HCT116 (cell line): Measurements from ENCODE around the gene SLC17A5. TPM values are rescaled to one million over a fixed set of nuclear protein-coding genes. Genes with fewer than 3 reads are reported as not detected.

Source experiments
- ATAC-seq: fragments of 200-7000 bp; cut with Tn5 transposase; 2 replicates; pipeline ENCODE4 v1.9.1; 2020; ENCODE audit warnings: mild to moderate bottlenecking, moderate library complexity
- BruUV-seq: library from RNA; stranded (reverse); fragments of 400-500 nt; replicated peaks from 2 replicates; lab custom pipeline; 2021; lab: Mats Ljungman, UMichigan
- CTCF ChIA-PET: fragments of 300-600 bp; sonication (Branson Sonifier 250); formaldehyde crosslinking; loops from one replicate; lab custom pipeline; 2021; ENCODE audit warnings: antibody characterized with exemption; lab: Charles Lee
- POLR2A ChIA-PET: fragments of 300-600, 350-600 bp; sonication (Branson Sonifier 250); formaldehyde crosslinking; loops from one replicate; lab custom pipeline; 2021; ENCODE audit warnings: antibody characterized with exemption; lab: Charles Lee
- RAD21 ChIA-PET, 2 experiments: fragments of 300-600 bp; sonication (Branson Sonifier 250); formaldehyde crosslinking; loops; one replicate each; lab custom pipeline; 2023; ENCODE audit warnings: low total read pairs in 2 of 2; ENCODE audit not compliant: uncharacterized antibody in 2 of 2, unreplicated experiment in 2 of 2, low non-redundant PET in 1 of 2; lab: Charles Lee
- DNase-seq: peaks from one replicate; pipeline ENCODE4 v3.0.0-alpha.2; 2010; ENCODE audit warnings: low read depth, low spot score
- H2AFZ ChIP-seq: fragments of 200-600 bp; shearing (Covaris generic), sonication (generic); 2 replicates; pipeline ENCODE4 v1.6.1; 2017; ENCODE audit warnings: low read depth, mixed run types, mixed read lengths, antibody characterized with exemption, low read length; ENCODE audit not compliant: poor library complexity, severe bottlenecking
- H3K27ac ChIP-seq: 2 replicates; pipeline ENCODE4 v1.5.1; 2012; ENCODE audit warnings: low read depth, low read length
- H3K27me3 ChIP-seq: fragments of 200-600 bp; sonication (generic); 2 replicates; pipeline ENCODE4 v1.6.1; 2016; ENCODE audit warnings: mixed run types, low read length, mixed read lengths; ENCODE audit not compliant: insufficient read depth
- H3K36me3 ChIP-seq, 2 experiments: fragments of 200-500 bp in 1 of 2; fragments of 200-600 bp in 1 of 2; sonication (Bioruptor generic) in 1 of 2; sonication (generic) in 1 of 2; 2 replicates each; pipeline versions ENCODE4 v1.5.1 to v1.6.1; 2014 to 2016; ENCODE audit warnings: low read length in 2 of 2, inconsistent platforms in 1 of 2, mixed read lengths in 1 of 2, mixed run types in 1 of 2; ENCODE audit not compliant: insufficient read depth in 2 of 2, control insufficient read depth in 1 of 2
- H3K4me1 ChIP-seq, 2 experiments: fragments of 200-600 bp in 1 of 2; sonication (generic) in 1 of 2; 2 replicates each; pipeline versions ENCODE4 v1.5.1 to v1.6.1; 2012 to 2017; ENCODE audit warnings: low read length in 2 of 2, inconsistent platforms in 1 of 2, mild to moderate bottlenecking in 1 of 2, mixed read lengths in 1 of 2, mixed run types in 1 of 2, moderate library complexity in 1 of 2; ENCODE audit not compliant: insufficient read depth in 2 of 2, control insufficient read depth in 1 of 2
- H3K4me2 ChIP-seq: fragments of 200-600 bp; sonication (generic); 2 replicates; pipeline ENCODE4 v1.6.1; 2017; ENCODE audit warnings: mixed run types, low read length, mixed read lengths
- H3K4me3 ChIP-seq, 2 experiments: fragments of 200-600 bp in 1 of 2; sonication (generic) in 1 of 2; replicated peaks in 1 of 2; 2 replicates each; pipeline ENCODE4 v1.5.1; 2011 to 2016; ENCODE audit warnings: low read length in 2 of 2, control low read depth in 1 of 2, low read depth in 1 of 2, mild to moderate bottlenecking in 1 of 2, mixed read lengths in 1 of 2, mixed run types in 1 of 2
- H3K79me2 ChIP-seq: fragments of 200-600 bp; sonication (generic); 2 replicates; pipeline ENCODE4 v1.6.1; 2017; ENCODE audit warnings: mild to moderate bottlenecking, mixed run types, low read length, moderate library complexity, mixed read lengths; ENCODE audit not compliant: insufficient read depth
- H3K9ac ChIP-seq: fragments of 200-600 bp; sonication (generic); 2 replicates; pipeline ENCODE4 v1.6.1; 2016; ENCODE audit warnings: low read length, mixed read lengths
- H3K9me2 ChIP-seq: fragments of 200-600 bp; sonication (generic), shearing (Covaris generic); 2 replicates; pipeline ENCODE4 v1.6.1; 2017; ENCODE audit warnings: mixed run types, mild to moderate bottlenecking, moderate library complexity; ENCODE audit not compliant: insufficient read depth
- H3K9me3 ChIP-seq, 2 experiments: fragments of 200-500 bp in 1 of 2; fragments of 200-600 bp in 1 of 2; sonication (Bioruptor generic) in 1 of 2; sonication (generic) in 1 of 2; 2 replicates each; pipeline ENCODE4 v1.6.1; 2014 to 2017; ENCODE audit warnings: low read length in 2 of 2, mixed read lengths in 2 of 2, inconsistent platforms in 1 of 2, low read depth in 1 of 2, mild to moderate bottlenecking in 1 of 2, mixed run types in 1 of 2, moderate library complexity in 1 of 2; ENCODE audit not compliant: control insufficient read depth in 1 of 2, insufficient read depth in 1 of 2
- H4K20me1 ChIP-seq: fragments of 200-600 bp; sonication (generic), shearing (Covaris generic); 2 replicates; pipeline ENCODE4 v1.6.1; 2017; ENCODE audit warnings: mixed run types, mild to moderate bottlenecking, moderate library complexity; ENCODE audit not compliant: insufficient read depth
- CBX3 ChIP-seq: IDR thresholded peaks from 2 replicates; pipeline ENCODE4 v1.6.1; 2012; ENCODE audit warnings: low read depth
- CEBPB ChIP-seq: IDR thresholded peaks from 2 replicates; pipeline ENCODE4 v1.6.1; 2012; ENCODE audit warnings: low read depth
- EZH2 ChIP-seq: fragments of 200-600 bp; sonication (generic); IDR thresholded peaks from 2 replicates; pipeline ENCODE4 v1.6.1; 2017; ENCODE audit warnings: antibody characterized with exemption, mixed run types
- EZH2phosphoT487 ChIP-seq: fragments of 200-600 bp; IDR thresholded peaks from 2 replicates; pipeline ENCODE4 v1.6.1; 2018; ENCODE audit warnings: antibody characterized with exemption, borderline replicate concordance
- RAD21 ChIP-seq: IDR thresholded peaks from 2 replicates; pipeline ENCODE4 v1.6.1; 2012; ENCODE audit warnings: low read depth, mild to moderate bottlenecking
- SIN3A ChIP-seq: IDR thresholded peaks from 2 replicates; pipeline ENCODE4 v1.6.1; 2012; ENCODE audit warnings: low read depth
- SRF ChIP-seq: IDR thresholded peaks from 2 replicates; pipeline ENCODE4 v1.6.1; 2012; ENCODE audit warnings: low read depth
- YY1 ChIP-seq: IDR thresholded peaks from 2 replicates; pipeline ENCODE4 v1.6.1; 2011; ENCODE audit warnings: low read length, low read depth, moderate library complexity, mild to moderate bottlenecking; ENCODE audit not compliant: insufficient replicate concordance; ENCODE audit errors: extremely low read depth
- ZNF274 ChIP-seq: fragments of 200-500 bp; sonication (Bioruptor generic); IDR thresholded peaks from 2 replicates; pipeline ENCODE4 v1.6.1; 2014; ENCODE audit warnings: mild to moderate bottlenecking, low read depth, low read length, inconsistent platforms
- intact Hi-C: fragments of 100-400 bp; cut with micrococcal nuclease; formaldehyde crosslinking; loops from 2 replicates; pipeline ENCODE4 v1.10.0; 2022
- total RNA-seq: library from RNA; stranded (reverse); gene quantifications from one replicate; pipeline ENCODE4 v1.2.1, GENCODE V29; 2021; ENCODE audit not compliant: unreplicated experiment
- TF ChIP-seq, protein P1 (sequence below), 3 experiments: fragments of 200-600 bp in 1 of 3; sonication (generic) in 1 of 3; IDR thresholded peaks in 2 of 3; conservative IDR thresholded peaks in 1 of 3; 2 replicates each; pipeline ENCODE4 v1.5.1; 2012 to 2017; ENCODE audit warnings: low read depth in 2 of 3, low read length in 2 of 3, antibody characterized with exemption in 1 of 3, borderline replicate concordance in 1 of 3, control low read depth in 1 of 3, mild to moderate bottlenecking in 1 of 3, mixed read lengths in 1 of 3, mixed run types in 1 of 3, moderate library complexity in 1 of 3; ENCODE audit not compliant: insufficient read depth in 1 of 3
- TF ChIP-seq, protein P2 (sequence below): IDR thresholded peaks from 2 replicates; pipeline ENCODE4 v1.6.1; 2012

The SLC17A5 gene
- total RNA-seq, 1 experiment from 2014 or later, result 17.0 TPM

DNA sequence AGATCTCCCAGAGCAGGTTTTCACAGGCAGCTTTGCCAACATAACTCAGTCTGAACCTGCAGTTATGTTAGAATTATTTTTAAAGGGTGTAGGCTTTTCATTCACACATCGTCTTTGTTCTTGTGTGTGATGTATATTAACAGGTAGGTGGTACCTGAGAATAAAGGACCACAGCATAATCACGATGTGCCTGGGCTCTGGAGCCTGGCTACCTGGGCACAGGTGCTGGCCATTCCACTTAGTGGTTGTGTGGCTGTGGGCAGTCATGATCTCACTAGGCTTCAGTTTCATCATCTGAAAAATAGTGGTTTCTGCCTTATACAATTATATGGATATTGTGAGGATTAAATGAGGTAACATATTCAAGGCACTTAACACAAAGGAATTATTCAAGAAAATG lies 48.7 kb upstream of the SLC17A5 start:
- BruUV-seq, result no TSS peak
- peak overlapping the region; percentile 23; the same call in 1 of the 2 replicates for H3K27ac ChIP-seq
- no peak overlapping the region for H3K4me2 ChIP-seq
- CTCF ChIA-PET, result no interaction called here
- DNase-seq (no peak), ATAC-seq (no peak)
- H3K4me3 ChIP-seq, result no peak overlapping the region
- no peak overlapping the region for H2AFZ ChIP-seq
- H3K27me3 ChIP-seq, result no peaks in the 10 kb centered on the region
- H4K20me1 ChIP-seq, result no peaks in the 10 kb centered on the region
- no peaks in the 10 kb centered on the region for H3K9me3 ChIP-seq
- no peak overlapping the region for H3K9ac ChIP-seq
- intact Hi-C loops, result no loop called here
- TF ChIP-seq SRF (no peak), EZH2phosphoT487 (no peak), RAD21 (no peak), ZNF274 (no peak), CEBPB (no peak), YY1 (no peak), CBX3 (no peak), SIN3A (no peak), EZH2 (no peak)
- TF ChIP-seq, protein P1, sequence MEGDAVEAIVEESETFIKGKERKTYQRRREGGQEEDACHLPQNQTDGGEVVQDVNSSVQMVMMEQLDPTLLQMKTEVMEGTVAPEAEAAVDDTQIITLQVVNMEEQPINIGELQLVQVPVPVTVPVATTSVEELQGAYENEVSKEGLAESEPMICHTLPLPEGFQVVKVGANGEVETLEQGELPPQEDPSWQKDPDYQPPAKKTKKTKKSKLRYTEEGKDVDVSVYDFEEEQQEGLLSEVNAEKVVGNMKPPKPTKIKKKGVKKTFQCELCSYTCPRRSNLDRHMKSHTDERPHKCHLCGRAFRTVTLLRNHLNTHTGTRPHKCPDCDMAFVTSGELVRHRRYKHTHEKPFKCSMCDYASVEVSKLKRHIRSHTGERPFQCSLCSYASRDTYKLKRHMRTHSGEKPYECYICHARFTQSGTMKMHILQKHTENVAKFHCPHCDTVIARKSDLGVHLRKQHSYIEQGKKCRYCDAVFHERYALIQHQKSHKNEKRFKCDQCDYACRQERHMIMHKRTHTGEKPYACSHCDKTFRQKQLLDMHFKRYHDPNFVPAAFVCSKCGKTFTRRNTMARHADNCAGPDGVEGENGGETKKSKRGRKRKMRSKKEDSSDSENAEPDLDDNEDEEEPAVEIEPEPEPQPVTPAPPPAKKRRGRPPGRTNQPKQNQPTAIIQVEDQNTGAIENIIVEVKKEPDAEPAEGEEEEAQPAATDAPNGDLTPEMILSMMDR (IDR thresholded peaks at IDR 0.05 in 2 of 3, conservative IDR thresholded peaks at IDR 0.05 in 1 of 3; ENCODE audit: borderline replicate concordance in 1 of 3, insufficient read depth in 1 of 3, low read depth in 2 of 3, low read length in 2 of 3), result no peak
- TF ChIP-seq, protein P2, sequence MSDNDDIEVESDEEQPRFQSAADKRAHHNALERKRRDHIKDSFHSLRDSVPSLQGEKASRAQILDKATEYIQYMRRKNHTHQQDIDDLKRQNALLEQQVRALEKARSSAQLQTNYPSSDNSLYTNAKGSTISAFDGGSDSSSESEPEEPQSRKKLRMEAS, result no peak
- TF ChIP-seq, all 23 proteins: peak for 0
- ChIA-PET RAD21 (no interaction called here), POLR2A (no interaction called here)
- H3K9me2 ChIP-seq, result no peaks in the 10 kb centered on the region
- peaks cover 2% of the 10 kb centered on the region for H3K79me2 ChIP-seq
- no peaks in the 10 kb centered on the region; a peak in 1 of 4 replicates for H3K36me3 ChIP-seq
- peaks cover 39 to 63% of the 10 kb centered on the region in 2 experiments for H3K4me1 ChIP-seq
